GM18505 (cell line): Measurements from ENCODE around the gene ZNF837.
"Not testable (repeated sequence)": the region's sequence is repeated elsewhere in the genome, so short reads cannot be mapped to it uniquely, and the experiment has no call there.

Source experiments
- ATAC-seq: cut with Tn5 transposase; IDR thresholded peaks from one replicate; pipeline ENCODE4 v1.9.1; 2021; ENCODE audit not compliant: unreplicated experiment
- POLR2A ChIP-seq: IDR thresholded peaks from 4 replicates; pipeline ENCODE4 v1.6.1; 2011; ENCODE audit warnings: borderline replicate concordance; ENCODE audit not compliant: insufficient read depth, insufficient read length; ENCODE audit errors: extremely low read depth

Gene ZNF837

GRCh38 chr19:58380662-58381459 lies at the start of gene ZNF837:
ZNF837 (minus strand) TSS chr19:58381030; CDS start chr19:58369332, 11,698 bp downstream.
- peak; percentile 77 for ATAC-seq
- peak; percentile 73 for TF ChIP-seq POLR2A

- ATAC-seq: no peak
- no peak for TF ChIP-seq POLR2A
Observed at GRCh38 chr19:58429745-58430144, 48.9 kb upstream of the ZNF837 start.

DNA sequence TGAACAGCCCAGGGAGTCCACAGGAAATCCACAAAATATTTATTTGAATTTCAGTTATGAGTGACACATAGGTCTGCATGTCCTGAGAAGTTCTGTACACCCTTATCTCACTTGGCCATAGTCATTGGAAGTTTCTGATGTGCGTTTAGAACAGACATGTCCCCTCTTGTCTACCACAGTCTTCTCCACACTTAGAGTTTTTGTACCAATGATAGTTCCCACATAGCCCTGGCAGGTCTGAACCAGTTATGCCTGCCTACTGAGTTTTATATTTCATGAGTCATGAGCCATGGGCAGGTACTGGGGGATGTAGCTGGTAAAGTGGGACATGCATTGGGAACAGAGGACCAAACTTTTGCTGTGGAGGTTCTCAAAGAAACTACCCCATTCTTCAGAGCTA lies 47.8 kb upstream of the ZNF837 start:
- no peak for TF ChIP-seq POLR2A
- ATAC-seq: no peak

DNA sequence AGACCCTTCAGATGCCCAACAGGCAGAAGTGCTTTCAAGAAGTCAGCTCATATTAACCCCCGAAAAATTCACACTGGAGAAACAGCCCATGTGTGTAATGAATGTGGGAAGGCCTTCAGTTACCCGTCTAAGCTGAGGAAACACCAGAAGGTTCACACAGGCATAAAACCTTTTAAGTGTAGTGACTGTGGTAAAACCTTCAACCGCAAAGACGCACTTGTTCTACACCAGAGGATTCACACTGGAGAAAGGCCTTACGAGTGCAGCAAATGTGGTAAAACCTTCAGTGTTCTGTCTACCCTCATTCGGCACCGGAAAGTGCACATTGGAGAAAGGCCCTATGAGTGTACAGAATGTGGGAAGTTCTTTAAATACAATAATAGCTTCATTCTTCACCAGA lies 36.2 kb upstream of the ZNF837 start:
- no peak for TF ChIP-seq POLR2A
- no peak for ATAC-seq

DNA sequence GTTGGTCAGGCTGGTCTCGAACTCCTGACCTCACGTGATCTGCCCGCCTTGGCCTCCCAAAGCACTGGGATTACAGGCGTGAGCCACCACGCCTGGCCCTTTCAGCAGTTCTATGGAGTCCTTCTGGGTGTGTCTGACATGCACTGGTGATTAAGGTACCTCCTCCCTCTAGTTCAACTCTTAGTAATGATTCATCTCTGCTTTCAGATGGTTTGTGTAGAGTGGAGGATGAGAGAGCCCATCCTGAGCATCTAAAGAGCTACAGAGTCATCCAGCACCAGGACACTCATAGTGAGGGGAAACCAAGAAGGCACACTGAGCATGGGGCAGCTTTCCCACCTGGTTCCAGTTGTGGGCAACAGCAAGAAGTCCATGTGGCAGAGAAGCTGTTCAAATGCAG lies 35.8 kb upstream of the ZNF837 start:
- no peak for TF ChIP-seq POLR2A
- ATAC-seq: no peak

DNA sequence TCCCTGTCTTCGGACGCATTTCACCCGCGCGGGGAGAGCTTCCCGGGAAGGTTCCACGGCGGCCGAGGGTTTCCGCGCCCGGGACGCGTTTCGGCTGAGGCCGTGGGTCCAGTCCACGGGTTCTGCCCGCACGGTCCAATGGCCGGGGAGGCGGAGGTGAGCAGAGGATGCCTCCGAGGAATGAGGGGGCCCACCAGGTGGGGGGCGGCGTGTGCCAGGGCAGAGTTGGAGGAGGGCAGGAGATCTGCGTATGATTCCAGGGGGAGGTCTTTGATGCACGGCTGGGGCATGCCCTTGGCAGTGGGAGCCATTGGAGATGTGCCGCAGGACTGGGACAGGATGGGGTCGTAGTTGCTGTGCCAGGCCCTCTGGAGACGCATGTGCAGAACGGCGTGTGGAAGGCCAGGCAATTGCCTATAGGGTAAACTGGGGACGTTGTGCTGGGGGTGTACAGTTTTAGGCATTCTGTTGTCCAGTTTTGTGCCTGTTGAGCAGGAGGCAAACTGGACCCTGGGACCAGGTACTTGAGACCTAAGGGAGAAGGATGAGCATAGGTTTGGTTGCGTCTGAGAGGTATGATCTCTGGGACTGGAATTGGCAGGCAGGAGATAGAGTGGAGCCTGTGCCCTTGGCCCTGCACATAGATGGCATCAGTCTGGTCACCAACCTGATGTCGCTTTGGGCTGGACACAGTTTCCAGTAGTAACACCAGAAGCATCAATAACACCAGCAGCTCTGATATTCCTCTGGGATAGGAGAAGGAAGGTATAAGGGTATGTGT lies 28.4 kb upstream of the ZNF837 start:
- ATAC-seq: peak; percentile 18
- TF ChIP-seq POLR2A: no peak

DNA sequence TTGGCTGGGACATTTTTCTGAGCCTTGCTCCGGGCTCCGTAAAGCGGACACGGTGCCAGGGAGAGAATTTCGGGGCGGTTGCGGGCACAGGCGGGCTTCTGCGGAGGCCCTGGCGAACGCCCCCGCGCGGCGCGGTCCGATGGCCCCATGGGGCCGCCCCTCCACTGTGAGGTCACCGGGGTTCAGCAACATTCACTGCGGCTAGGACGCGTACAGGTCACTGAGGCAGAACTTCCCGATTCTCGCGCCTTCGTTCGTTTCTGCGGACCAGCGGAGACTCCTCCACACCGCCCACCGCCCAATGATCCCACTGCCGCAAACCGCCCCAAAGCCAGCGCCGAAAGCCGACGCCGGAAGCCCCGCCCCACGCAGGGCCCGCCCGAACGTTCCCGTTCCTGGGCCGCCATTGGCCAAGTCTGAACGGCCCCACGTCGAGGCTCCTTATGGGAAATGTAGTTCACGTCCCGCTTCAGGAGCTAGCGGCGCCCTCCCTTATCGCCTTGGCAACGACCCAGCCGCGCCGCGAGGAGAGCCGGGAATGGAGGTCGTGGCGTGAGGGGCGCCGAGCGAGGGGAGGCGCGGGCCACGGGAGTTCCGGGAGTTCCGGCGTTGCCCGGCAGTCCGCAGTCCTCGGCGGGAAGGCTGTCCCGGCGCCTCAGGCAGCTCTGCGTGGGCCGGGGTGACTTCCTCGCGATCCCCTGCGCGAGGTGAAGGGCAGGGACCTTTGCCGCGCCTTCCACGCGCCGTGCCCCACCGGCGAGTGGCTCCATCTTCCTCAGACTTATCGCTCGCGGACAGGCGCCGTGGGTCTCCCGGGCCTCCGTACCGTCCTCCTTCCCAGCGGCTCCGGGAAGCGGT lies 27.6 kb upstream of the ZNF837 start, which contains the start of gene ZNF584:
ZNF584 (plus strand) TSS at position 498 of the 858 bp plus-strand sequence. CDS start 499 bp downstream, outside the sequence.
- peak; percentile 89 for TF ChIP-seq POLR2A

GRCh38 chr19:58407658-58408151 lies 26.9 kb upstream of the ZNF837 start:
- no peak for TF ChIP-seq POLR2A
- peak; percentile 6 for ATAC-seq

More for the DNA sequence above, 27.6 kb upstream of the ZNF837 start, which contains the start of gene ZNF584:
- ATAC-seq: peak; percentile 87

DNA sequence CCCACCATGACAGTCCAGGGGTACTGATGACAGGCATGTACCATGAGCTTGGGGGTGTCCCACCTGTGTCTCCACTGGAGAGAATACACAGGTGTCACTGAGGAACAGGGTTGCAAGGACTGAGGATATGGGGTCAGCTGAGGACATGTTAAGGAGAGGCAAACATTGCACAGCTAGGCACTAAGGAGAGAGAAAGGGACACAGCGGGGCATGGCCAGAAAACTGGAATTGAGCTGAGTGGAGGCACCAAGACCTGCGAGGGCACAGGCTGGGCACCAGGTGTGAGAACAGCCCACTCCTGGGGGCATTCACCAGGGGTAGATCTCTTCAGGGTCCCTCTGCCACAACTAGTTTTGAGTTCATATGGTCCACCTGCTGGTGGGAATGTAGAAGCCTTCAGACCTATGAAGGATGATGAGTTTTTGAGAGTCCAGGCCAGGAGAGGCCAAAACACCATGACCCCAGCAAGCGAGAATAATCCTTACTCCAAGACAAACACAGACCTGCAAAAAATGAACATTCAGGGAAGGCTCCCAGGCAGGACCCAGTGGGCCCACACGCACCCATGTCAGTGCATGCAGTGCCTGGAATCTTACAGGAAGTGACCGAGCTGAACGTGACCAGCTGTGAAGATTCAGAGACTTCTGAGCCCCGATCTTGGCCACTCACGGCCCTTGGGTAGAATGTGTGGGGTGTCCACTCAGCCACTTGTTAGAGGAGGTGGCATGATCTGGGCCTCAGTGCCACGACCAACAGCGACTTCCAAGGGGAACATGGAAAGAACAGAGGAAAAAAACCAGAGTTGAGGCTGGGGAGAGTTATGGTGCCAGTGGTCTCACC lies 26.2 kb upstream of the ZNF837 start:
- no peak for ATAC-seq

GRCh38 chr19:58403920-58404478 lies 23.2 kb upstream of the ZNF837 start:
- not testable (repeated sequence) for ATAC-seq

More for the DNA sequence above, 26.2 kb upstream of the ZNF837 start:
- TF ChIP-seq POLR2A: no peak

GRCh38 chr19:58401840-58402421 lies 21.1 kb upstream of the ZNF837 start:
- TF ChIP-seq POLR2A: no peak
- no peak for ATAC-seq
